Heart left ventricle (tissue), 13 donors: ENCODE results near the gene CENPP.

ENCODE experiments used
- POLR2A ChIP-seq, 2 donors: fragments of 450-650 bp; IDR thresholded peaks; one replicate each; pipeline ENCODE4 v1.6.1; 2017; ENCODE audit warnings: antibody characterized with exemption in 2 of 2, mild to moderate bottlenecking in 2 of 2, moderate library complexity in 2 of 2
- TF ChIP-seq, protein P1 (sequence below), 12 donors: fragments of 200-600 bp; sonication (generic) in 4 of 12; IDR thresholded peaks; one replicate each; pipeline versions ENCODE4 v1.5.0 to v1.8.0; 2018 to 2022; ENCODE audit warnings: antibody characterized with exemption in 12 of 12, mild to moderate bottlenecking in 5 of 12
- donor health status: ischemic (EF 13 %, LVEDD 7.1; RV severe dilation, severe dysfunction).
- donor health status: DM: no; HTN: yes; CAD: no.
- donor health status: DM: no; HTN: no; CAD: no.
- donor health status: ischemic (EF 25% LVEDD 6.9; RV normal size, moderate dysfunction).
- donor health status: ischemic (EF 25% LVEDD 5.7; RV mildly dilated, moderate dysfunction).
- donor health status: ischemic (EF 35%, LVEDD 5.7; RV mildly dilated, moderate dysfunction).
- donor health status: nonischemic (EF 11% LVEDD 7.7; RV severe dilation, severe dysfunction).
- donor health status: DM: yes; HTN: yes; CAD: no.
- donor health status: PGD.
- donor health status: ischemic (EF 29% LVEDD 5.4; RV normal size, mild dysfunction).
- donor health status: nonischemic (EF 23%, LVEDD 6.1; RV moderate dilation, normal function).

DNA sequence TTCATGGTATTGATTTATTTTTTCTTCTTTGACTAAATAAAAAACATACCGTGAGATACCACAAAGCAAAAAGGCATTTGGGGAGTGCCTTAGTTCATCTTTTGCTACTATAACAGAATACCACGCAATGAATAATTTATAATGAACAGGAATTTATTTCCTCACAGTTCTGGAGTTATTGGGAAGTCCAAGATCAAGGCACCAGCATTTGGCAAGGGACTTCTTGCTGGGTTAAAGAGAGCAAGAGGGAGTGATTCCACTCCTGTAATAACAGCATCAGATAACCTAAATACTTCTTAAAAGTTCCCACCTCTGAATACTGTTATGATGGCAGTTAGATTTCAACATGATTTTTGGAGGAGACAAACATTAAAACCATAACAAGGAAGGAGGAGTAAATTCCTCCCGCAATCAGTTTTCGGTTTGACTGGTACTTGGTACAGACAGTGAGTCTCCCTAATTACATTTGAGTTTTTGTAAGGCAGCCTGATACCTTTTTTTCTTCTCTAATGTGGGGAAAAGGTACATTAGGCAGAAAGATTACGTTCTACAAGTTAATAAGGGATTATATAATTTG lies 107.3 kb downstream of the CENPP start:
- TF ChIP-seq, protein P1, sequence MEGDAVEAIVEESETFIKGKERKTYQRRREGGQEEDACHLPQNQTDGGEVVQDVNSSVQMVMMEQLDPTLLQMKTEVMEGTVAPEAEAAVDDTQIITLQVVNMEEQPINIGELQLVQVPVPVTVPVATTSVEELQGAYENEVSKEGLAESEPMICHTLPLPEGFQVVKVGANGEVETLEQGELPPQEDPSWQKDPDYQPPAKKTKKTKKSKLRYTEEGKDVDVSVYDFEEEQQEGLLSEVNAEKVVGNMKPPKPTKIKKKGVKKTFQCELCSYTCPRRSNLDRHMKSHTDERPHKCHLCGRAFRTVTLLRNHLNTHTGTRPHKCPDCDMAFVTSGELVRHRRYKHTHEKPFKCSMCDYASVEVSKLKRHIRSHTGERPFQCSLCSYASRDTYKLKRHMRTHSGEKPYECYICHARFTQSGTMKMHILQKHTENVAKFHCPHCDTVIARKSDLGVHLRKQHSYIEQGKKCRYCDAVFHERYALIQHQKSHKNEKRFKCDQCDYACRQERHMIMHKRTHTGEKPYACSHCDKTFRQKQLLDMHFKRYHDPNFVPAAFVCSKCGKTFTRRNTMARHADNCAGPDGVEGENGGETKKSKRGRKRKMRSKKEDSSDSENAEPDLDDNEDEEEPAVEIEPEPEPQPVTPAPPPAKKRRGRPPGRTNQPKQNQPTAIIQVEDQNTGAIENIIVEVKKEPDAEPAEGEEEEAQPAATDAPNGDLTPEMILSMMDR (IDR thresholded peaks at IDR 0.05), result no peak
- no peak for TF ChIP-seq POLR2A (IDR thresholded peaks at IDR 0.05)
